IMR-90 (cell line): ENCODE data around the gene VPS8. TPM values are rescaled to one million over a fixed set of nuclear protein-coding genes. Genes with fewer than 3 reads are reported as not detected.

Experiments
- ATAC-seq: fragments of 200-7000 bp; cut with Tn5 transposase; 2 replicates; pipeline ENCODE4 v1.9.1; 2020; ENCODE audit warnings: low read depth, mild to moderate bottlenecking, moderate library complexity
- BruUV-seq: library from RNA; stranded (reverse); fragments of 400-500 nt; replicated peaks from 2 replicates; lab custom pipeline; 2021; lab: Mats Ljungman, UMichigan
- CTCF ChIA-PET: fragments of 300-600 bp; formaldehyde crosslinking; extraction: SDS; loops from one replicate; lab custom pipeline; 2021; ENCODE audit warnings: antibody characterized with exemption; lab: Yijun Ruan, JAX
- POLR2A ChIA-PET: fragments of 300-600 bp; sonication (Branson Sonifier 250); formaldehyde crosslinking; loops from one replicate; lab custom pipeline; 2022; ENCODE audit warnings: antibody characterized with exemption; ENCODE audit not compliant: unreplicated experiment; lab: Charles Lee
- DNase-seq: peaks from one replicate; pipeline ENCODE4 v3.0.0; 2013
- H2AFZ ChIP-seq: replicated peaks from 2 replicates; pipeline ENCODE3; 2013; ENCODE audit warnings: low read length, mild to moderate bottlenecking; ENCODE audit not compliant: poor library complexity
- H2AK5ac ChIP-seq: 2 replicates; pipeline ENCODE4 v1.6.1; 2013; ENCODE audit warnings: low read depth, low read length, inconsistent platforms
- H2AK9ac ChIP-seq: replicated peaks from 2 replicates; pipeline ENCODE3; 2013; ENCODE audit warnings: mild to moderate bottlenecking, low read depth, low read length, moderate library complexity; ENCODE audit not compliant: poor library complexity
- H2BK120ac ChIP-seq: 2 replicates; pipeline ENCODE4 v1.6.1; 2013; ENCODE audit warnings: low read depth, low read length, inconsistent platforms
- H2BK15ac ChIP-seq: 3 replicates; pipeline ENCODE4 v1.6.1; 2013; ENCODE audit warnings: low read depth, low read length, inconsistent platforms
- H2BK20ac ChIP-seq: 2 replicates; pipeline ENCODE4 v1.6.1; 2013; ENCODE audit warnings: low read depth, mild to moderate bottlenecking, inconsistent platforms, low read length, moderate library complexity
- H2BK5ac ChIP-seq: 2 replicates; pipeline ENCODE4 v1.6.1; 2013; ENCODE audit warnings: mild to moderate bottlenecking, low read depth, low read length, inconsistent platforms; ENCODE audit not compliant: poor library complexity, severe bottlenecking
- H3K14ac ChIP-seq: replicated peaks from 2 replicates; pipeline ENCODE4 v1.6.1; 2013; ENCODE audit warnings: low read depth, low read length, inconsistent platforms
- H3K18ac ChIP-seq: 2 replicates; pipeline ENCODE4 v1.6.1; 2013; ENCODE audit warnings: low read depth, low read length, control low read depth
- H3K23ac ChIP-seq: 2 replicates; pipeline ENCODE4 v1.6.1; 2013; ENCODE audit warnings: low read depth, low read length, inconsistent platforms
- H3K27ac ChIP-seq: 2 replicates; pipeline ENCODE4 v1.5.1; 2013; ENCODE audit warnings: mild to moderate bottlenecking, control low read depth, low read length; ENCODE audit not compliant: insufficient read depth
- H3K27me3 ChIP-seq: 2 replicates; pipeline ENCODE4 v1.6.1; 2013; ENCODE audit warnings: low read length; ENCODE audit not compliant: control insufficient read depth, insufficient read depth
- H3K36me3 ChIP-seq: 2 replicates; pipeline ENCODE4 v1.6.1; 2013; ENCODE audit warnings: low read length, mixed read lengths; ENCODE audit not compliant: control insufficient read depth, insufficient read depth
- H3K4ac ChIP-seq: 2 replicates; pipeline ENCODE4 v1.6.1; 2013; ENCODE audit warnings: low read depth, low read length, inconsistent platforms
- H3K4me1 ChIP-seq: 2 replicates; pipeline ENCODE4 v1.6.1; 2013; ENCODE audit warnings: low read length, mixed read lengths; ENCODE audit not compliant: control insufficient read depth, insufficient read depth
- H3K4me2 ChIP-seq: 2 replicates; pipeline ENCODE4 v1.6.1; 2013; ENCODE audit warnings: low read depth, mild to moderate bottlenecking, control low read depth, low read length, moderate library complexity
- H3K4me3 ChIP-seq: 2 replicates; pipeline ENCODE4 v1.5.1; 2013; ENCODE audit warnings: low read depth, mild to moderate bottlenecking, control low read depth, low read length, moderate library complexity; ENCODE audit not compliant: insufficient read depth
- H3K56ac ChIP-seq: 2 replicates; pipeline ENCODE4 v1.6.1; 2013; ENCODE audit warnings: low read length, inconsistent platforms; ENCODE audit not compliant: insufficient read depth; ENCODE audit errors: extremely low read depth
- H3K79me1 ChIP-seq, 2 experiments: 2 replicates each; pipeline ENCODE4 v1.6.1; 2013; ENCODE audit warnings: low read length in 2 of 2, inconsistent platforms in 1 of 2, low read depth in 1 of 2
- H3K9ac ChIP-seq: 2 replicates; pipeline ENCODE4 v1.6.1; 2013; ENCODE audit warnings: low read depth, low read length, control low read depth
- H3K9me1 ChIP-seq: 2 replicates; pipeline ENCODE4 v1.6.1; 2013; ENCODE audit warnings: low read length, inconsistent platforms; ENCODE audit not compliant: insufficient read depth
- H3K9me3 ChIP-seq: 2 replicates; pipeline ENCODE4 v1.6.1; 2013; ENCODE audit warnings: low read length; ENCODE audit not compliant: control insufficient read depth, insufficient read depth
- H4K20me1 ChIP-seq: 2 replicates; pipeline ENCODE4 v1.6.1; 2013; ENCODE audit warnings: low read length, inconsistent platforms; ENCODE audit not compliant: insufficient read depth
- H4K5ac ChIP-seq: 2 replicates; pipeline ENCODE4 v1.6.1; 2013; ENCODE audit warnings: mild to moderate bottlenecking, low read depth, low read length, control low read depth
- H4K8ac ChIP-seq, 2 experiments: 2 replicates each; pipeline ENCODE4 v1.6.1; 2013; ENCODE audit warnings: low read depth in 2 of 2, low read length in 2 of 2, control low read depth in 1 of 2, inconsistent platforms in 1 of 2
- H4K91ac ChIP-seq: 2 replicates; pipeline ENCODE4 v1.6.1; 2013; ENCODE audit warnings: low read depth, low read length, inconsistent platforms; ENCODE audit not compliant: insufficient read depth
- CHD1 ChIP-seq: IDR thresholded peaks from 2 replicates; pipeline ENCODE4 v1.6.1; 2012; ENCODE audit warnings: low read depth, low read length, improper control_type of control experiment
- CTCF ChIP-seq: conservative IDR thresholded peaks from 2 replicates; pipeline ENCODE4 v1.5.1; 2012; ENCODE audit warnings: mild to moderate bottlenecking, low read depth, low read length, improper control_type of control experiment
- MAZ ChIP-seq: IDR thresholded peaks from 2 replicates; pipeline ENCODE4 v1.6.1; 2012; ENCODE audit warnings: low read depth, mild to moderate bottlenecking, low read length, improper control_type of control experiment, moderate library complexity, borderline replicate concordance
- POLR2A ChIP-seq: IDR thresholded peaks from 2 replicates; pipeline ENCODE4 v1.6.1; 2012; ENCODE audit warnings: mild to moderate bottlenecking, low read depth, low read length
- RCOR1 ChIP-seq: IDR thresholded peaks from 2 replicates; pipeline ENCODE4 v1.6.1; 2012; ENCODE audit warnings: mild to moderate bottlenecking, low read length, improper control_type of control experiment; ENCODE audit not compliant: insufficient replicate concordance
- RFX5 ChIP-seq: IDR thresholded peaks from 2 replicates; pipeline ENCODE4 v1.8.0; 2012; ENCODE audit warnings: low read depth, mild to moderate bottlenecking, low read length, moderate library complexity
- SMC3 ChIP-seq: fragments of 150-350 bp; IDR thresholded peaks from 2 replicates; pipeline ENCODE4 v1.6.1; 2016; ENCODE audit warnings: low read depth, mild to moderate bottlenecking, antibody characterized with exemption, low read length, moderate library complexity
- WGBS, 2 experiments: methylation state at CpG; one replicate each; pipeline versions ENCODE4 v1.1.5 to v1.1.7; 2013; ENCODE audit warnings: missing lambda C conversion rate in 2 of 2; ENCODE audit not compliant: insufficient read length in 1 of 2; ENCODE audit errors: extremely low coverage in 2 of 2; 5-methylcytosine and 5-hydroxymethylcytosine counted together
- dilution Hi-C: fragments of 300-500 bp; cut with HindIII; formaldehyde crosslinking; loops from one replicate; pipeline ENCODE4 v1.14.3; 2018; ENCODE audit warnings: low sequenced_read_pairs; ENCODE audit not compliant: unreplicated experiment
- in situ Hi-C: fragments of 300-500 bp; cut with MboI; formaldehyde crosslinking; loops from 3 replicates; pipeline ENCODE4 v1.14.3; 2019; ENCODE audit warnings: low sequenced_read_pairs, inconsistent platforms, mixed read lengths
- intact Hi-C: fragments of 100-400 bp; cut with micrococcal nuclease; formaldehyde crosslinking; loops from 2 replicates; pipeline ENCODE4 v1.10.0; 2022
- polyA plus RNA-seq, 3 experiments: library from polyadenylated mRNA; depleted of rRNA; stranded (reverse); fragments of >200 nt; gene quantifications; 2 replicates each; pipeline ENCODE4 v1.2.3, GENCODE V29; 2012; ENCODE audit warnings: low replicate concordance in 1 of 3
- total RNA-seq: library from RNA; depleted of rRNA; stranded (reverse); fragments of >200 nt; gene quantifications from 2 replicates; pipeline ENCODE4 v1.2.3, GENCODE V29; 2012

Gene VPS8
- total and polyA plus RNA-seq, 2 of the 4 experiments (the other 2 are of a cell fraction): 14.0 to 56.1 TPM

DNA sequence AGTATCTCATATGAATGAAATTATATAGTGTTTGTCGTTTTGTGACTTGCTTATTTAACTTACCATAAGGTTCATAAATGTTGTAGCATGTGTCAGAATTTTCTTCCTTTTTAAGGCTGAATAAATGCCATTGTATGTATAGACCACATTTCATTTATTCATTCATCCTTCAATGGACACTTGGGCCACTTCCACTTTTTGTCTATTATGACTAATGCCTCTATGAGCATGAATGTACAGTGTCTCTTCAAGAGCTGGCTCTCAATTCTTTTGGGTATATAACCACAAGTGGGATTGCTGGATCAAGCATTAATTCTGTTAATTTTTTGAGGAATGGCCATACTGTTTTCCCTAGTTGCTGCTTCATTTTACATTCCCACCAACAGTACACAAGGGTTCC lies 156.1 kb downstream of the VPS8 start:
- H3K4ac ChIP-seq: no peak overlapping the region
- H4K5ac ChIP-seq: no peak overlapping the region
- H3K23ac ChIP-seq: no peak overlapping the region
- no peak overlapping the region for H3K4me3 ChIP-seq
- H3K18ac ChIP-seq: no peak overlapping the region
- dilution Hi-C loops (no loop called here), intact Hi-C loops (no loop called here), in situ Hi-C loops (no loop called here)
- POLR2A ChIA-PET: no interaction called here
- H3K9ac ChIP-seq: no peak overlapping the region
- H3K9me3 ChIP-seq: no peaks in the 10 kb centered on the region
- H2AK9ac ChIP-seq: no peak overlapping the region
- no TSS peak for BruUV-seq
- H3K36me3 ChIP-seq: peaks cover 12% of the 10 kb centered on the region
- H3K9me1 ChIP-seq: peaks cover 8% of the 10 kb centered on the region; the same call in 1 of the 2 replicates
- no peak for DNase-seq
- no peaks in the 10 kb centered on the region for H4K20me1 ChIP-seq
- H2BK120ac ChIP-seq: no peak overlapping the region
- H2BK20ac ChIP-seq: no peak overlapping the region
- H2BK5ac ChIP-seq: no peak overlapping the region
- WGBS, 2 experiments: no CpG with 5 or more reads among the region's 1 CpG
- no peaks in the 10 kb centered on the region for H3K79me1 ChIP-seq
- no peak overlapping the region for H4K8ac ChIP-seq
- TF ChIP-seq CTCF (no peak), CHD1 (no peak), RCOR1 (no peak), RFX5 (no peak), MAZ (no peak), POLR2A (no peak), SMC3 (no peak)
- CTCF ChIA-PET: no interaction called here
- H2AFZ ChIP-seq: no peak overlapping the region
- H2AK5ac ChIP-seq: no peak overlapping the region
- no peak overlapping the region for H4K91ac ChIP-seq
- H3K56ac ChIP-seq: no peak overlapping the region
- no peak overlapping the region for H2BK15ac ChIP-seq
- H3K4me1 ChIP-seq: no peaks in the 10 kb centered on the region
- no peak overlapping the region for H3K27ac ChIP-seq
- no peak overlapping the region for H3K14ac ChIP-seq
- no peaks in the 10 kb centered on the region for H3K27me3 ChIP-seq
- H3K4me2 ChIP-seq: no peak overlapping the region
- ATAC-seq: no peak
